GM18526 (cell line): Measurements from ENCODE around the gene DCTN1.

ENCODE experiments used
- POLR2A ChIP-seq: IDR thresholded peaks from 3 replicates; pipeline ENCODE4 v1.6.1; 2011; ENCODE audit not compliant: insufficient read length; ENCODE audit errors: extremely low read depth

The DCTN1 gene

DNA sequence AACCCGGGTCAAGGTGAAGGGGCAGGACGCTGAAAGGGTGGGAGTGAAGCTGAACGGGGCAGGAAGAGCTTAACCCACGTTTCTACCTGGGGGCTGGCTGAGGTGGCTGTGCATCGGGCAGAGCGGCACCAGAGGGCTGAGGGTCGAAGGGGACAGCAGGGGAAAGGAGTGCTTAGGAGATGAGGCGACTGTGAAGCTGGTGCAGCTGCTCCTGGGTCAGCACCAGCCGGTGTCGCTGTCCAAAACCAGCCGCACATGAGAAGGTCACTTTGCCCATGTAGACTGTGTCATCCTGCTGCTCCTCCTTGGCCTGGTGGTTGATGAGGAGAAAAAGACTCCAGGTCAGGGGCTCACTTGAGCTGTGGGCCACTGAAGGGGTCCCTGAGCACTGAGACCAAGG, 18.8 kb downstream of the DCTN1 start:
- no peak for TF ChIP-seq POLR2A

DNA sequence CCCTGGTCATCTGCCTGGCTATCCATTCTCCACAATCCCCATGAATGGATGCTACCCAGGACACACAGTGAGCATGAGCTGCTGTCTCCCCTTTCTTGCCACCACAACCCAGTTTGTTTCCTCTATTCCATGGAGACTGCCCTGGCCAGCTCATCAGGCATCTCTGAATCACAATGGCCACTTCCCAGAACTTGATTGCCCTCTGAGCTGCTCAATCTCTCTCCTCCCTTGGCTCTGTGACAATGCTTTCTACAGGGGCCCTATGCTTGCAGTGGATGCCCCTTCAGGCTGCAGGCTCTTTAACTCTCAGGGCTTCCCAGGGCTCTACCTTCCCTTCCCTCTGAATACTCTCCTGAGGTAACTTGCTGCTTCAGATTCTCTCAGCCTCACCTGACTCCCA, 22.5 kb downstream of the DCTN1 start:
- TF ChIP-seq POLR2A: no peak

DNA sequence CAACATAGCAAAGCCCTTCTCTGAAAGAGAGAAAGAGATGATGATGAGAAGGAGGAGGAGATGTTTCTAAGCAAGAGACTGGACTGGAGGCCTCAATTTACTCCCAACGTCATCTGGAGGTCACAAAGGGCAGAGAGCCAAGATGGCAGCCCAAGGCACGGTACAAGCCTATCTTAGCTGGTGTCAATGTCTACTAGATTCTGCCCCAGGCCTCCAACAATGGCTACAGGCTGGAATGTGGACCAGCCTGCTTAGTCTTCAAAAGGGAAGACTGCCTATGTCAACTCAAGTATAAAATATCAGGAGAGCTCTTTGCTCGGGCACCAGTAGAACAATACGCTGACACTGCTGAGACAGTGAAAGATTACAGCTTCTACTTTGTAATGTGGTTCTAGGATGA, 30.2 kb downstream of the DCTN1 start:
- TF ChIP-seq POLR2A: no peak

DNA sequence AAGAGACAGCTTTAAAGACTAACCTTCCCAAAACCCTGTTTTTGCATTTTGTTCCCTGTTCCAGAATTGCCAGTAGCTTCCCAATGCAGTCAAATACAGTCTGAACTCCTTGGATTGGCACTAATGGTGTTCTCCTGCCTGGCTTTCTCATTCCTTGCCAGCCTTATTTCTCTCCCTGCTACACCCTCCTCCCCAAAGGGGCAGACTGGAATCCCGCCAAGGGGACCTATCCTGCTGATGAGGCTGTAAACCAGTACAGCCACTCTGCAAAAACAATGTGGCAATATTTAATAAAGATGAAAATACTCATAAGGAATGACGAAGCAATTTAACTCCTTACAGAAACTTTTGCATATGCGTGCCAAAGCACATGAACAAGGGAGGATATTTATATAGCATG, 32.4 kb downstream of the DCTN1 start:
- TF ChIP-seq POLR2A: no peak

DNA sequence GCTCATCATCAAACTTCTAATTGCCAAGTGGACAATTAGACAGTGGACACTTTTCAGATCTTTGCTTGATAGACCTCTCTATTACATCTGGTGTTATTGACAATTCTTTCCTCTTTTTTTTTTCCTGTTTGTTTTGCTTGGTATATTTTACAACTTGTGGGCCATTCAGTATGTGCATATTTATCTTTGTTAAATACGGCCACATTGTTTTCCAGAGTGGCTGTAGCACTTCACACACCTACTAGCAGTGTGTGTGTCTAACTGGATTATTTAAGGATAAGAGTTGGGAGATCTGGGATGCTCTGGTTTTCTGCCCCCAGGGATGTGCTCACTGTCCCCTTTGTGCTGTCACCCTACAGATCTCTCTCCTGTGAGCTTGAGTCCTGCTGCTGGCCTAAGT, 32.8 kb downstream of the DCTN1 start:
- no peak for TF ChIP-seq POLR2A

DNA sequence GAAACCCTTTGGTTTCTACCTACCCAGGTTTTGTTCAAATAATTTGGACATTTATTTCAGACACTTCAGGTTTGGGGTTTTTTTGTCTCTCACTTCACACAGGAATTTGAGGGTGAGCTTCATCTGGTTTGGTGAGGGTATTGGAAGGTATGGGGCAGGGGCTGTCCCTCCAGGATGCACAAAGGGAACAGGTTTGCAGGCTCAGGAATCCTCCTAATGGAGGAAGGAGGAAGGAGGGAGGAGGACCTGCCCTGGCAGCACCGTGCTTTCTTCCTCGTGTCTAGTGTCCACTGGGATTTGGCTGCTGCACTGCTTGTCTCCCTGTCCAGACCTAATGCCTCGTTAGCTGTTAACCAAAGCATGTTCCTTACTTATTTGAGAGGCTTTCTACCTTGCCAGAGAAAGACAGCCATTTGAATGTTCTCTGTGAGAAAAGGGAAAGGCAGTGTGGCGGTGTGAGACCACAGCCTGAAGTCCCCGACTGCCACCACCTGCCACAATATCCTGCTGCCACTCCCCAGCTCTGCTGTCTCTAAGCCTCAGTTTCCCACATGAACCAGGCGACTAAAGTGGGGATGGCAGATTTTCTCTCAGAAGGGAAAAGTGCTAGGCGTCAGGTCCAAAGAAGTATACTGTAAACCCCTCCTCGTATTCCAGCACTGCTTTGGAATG, 34.7 kb downstream of the DCTN1 start:
- no peak for TF ChIP-seq POLR2A

DNA sequence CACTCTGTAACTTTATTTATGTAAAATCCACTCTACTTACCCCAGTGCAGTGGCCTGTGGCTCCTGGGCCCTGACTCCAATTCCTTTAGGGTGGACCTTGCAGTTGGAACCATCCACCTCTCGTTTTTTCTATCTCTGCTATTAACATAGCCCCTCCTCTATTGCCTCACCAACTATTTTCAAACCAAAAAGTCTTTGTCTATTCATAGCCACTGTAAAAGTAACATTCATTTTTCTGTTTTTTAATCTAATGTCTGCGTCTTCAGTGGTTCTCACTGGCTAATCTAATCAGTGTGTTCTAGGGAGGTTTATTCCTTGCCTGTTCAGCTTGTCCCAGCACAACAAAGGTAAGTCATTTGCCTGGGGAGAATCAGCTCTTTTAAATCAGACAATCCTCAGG, 36.8 kb downstream of the DCTN1 start, which contains the start of gene SLC4A5:
TSS of gene SLC4A5 (minus strand) at position 101 of the 400 bp plus-strand sequence. CDS start 28,393 bp downstream, outside the sequence.
- no peak for TF ChIP-seq POLR2A

DNA sequence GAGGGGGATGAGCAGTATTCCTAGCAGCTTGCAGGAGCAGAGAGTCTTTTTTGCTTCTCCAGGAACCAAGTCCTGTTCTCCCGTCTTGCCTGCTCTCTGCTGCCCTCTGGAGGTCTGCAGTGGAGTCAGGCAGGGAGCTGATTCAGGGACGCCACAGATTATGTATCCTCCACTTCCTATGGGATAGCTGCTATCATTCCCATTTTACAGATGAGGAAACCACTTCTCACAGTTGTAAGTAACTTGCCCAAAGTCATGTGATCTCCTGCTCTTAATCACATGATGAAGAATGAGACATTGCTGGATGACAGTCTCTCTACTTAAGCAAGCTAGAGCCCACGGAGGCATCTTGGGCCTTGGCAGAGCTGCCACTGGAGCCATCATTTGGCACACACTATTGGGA, 45.2 kb downstream of the DCTN1 start:
- TF ChIP-seq POLR2A: no peak

DNA sequence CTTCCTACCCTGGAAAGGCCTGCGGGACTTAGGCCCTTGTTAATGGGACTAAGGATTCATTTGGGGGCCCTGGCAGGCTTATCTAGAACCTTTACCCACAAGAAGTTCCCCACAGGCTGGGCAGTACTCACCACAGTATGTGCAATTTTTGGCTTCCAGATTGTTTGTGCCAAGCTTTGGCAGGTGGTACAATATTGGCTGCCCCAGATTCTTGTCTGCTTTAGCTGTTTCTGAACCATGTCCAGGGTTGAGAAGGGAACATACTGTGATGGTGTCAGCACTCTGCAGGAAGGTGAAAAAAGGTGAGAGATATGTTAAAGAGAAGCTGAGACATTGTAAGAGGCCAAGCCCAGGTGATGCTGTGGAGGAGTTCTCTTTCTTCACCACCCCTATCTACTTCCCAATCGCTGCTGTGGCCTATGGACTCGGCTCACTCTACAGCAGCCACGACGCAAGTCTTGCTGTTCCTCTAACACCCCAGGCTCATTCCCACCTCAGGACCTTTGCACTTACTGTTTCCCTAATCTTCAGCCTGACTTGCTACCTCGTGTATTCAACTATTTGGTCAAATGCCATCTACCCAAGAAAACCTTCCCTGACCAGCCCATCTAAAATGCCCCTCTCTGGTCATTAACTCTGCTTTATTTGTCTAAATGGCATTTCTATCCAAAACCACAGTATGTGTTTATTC, 46.1 kb downstream of the DCTN1 start:
- TF ChIP-seq POLR2A: no peak

DNA sequence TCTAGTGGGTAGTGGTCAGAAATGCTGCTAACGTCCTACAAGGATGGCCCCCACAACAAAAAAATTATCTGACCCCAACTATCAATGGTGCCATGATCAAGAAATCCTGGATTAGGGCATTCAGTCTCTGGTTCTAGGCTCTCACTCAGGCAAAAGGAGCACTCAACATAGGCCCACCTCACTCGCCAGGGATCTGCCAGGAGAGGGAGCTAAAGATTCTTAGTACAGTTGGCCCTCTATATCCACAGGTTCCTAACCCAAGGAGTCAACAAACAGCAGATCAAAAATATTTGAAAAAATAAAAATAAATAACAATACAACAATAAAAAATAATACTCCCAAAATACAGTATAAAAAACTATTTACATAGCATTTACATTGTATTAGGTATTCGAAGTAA, 46.9 kb downstream of the DCTN1 start:
- no peak for TF ChIP-seq POLR2A

DNA sequence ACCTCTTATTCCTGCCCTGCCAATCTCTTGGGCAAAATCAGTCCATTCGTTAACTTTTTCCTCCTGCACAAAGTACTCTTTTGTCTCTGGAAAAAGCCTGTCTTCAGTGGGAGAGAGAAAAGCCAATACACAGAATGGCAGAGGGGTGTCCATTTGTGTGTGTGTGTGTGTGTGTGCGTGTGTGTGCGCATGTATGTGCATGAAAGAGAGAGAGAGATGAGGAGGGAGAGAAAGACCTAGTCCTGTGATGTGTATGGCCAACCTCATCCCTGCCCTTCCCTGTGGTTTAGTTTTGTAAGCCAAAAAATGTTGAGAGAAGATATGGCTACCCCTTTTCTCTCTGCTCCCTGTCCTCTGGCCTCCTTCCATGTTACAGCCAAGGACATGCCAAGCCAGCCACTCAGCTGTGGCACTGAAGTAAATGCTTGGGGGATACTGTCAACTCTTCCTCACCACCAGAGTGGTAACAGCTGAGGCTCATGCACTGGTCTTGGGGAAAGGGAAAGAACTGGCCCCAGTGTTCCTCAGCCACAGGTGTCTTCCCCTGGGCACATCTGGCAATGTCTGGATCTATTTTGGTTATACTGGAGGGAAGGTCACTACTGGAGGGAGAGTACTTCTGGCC, 47.4 kb downstream of the DCTN1 start:
- TF ChIP-seq POLR2A: no peak

DNA sequence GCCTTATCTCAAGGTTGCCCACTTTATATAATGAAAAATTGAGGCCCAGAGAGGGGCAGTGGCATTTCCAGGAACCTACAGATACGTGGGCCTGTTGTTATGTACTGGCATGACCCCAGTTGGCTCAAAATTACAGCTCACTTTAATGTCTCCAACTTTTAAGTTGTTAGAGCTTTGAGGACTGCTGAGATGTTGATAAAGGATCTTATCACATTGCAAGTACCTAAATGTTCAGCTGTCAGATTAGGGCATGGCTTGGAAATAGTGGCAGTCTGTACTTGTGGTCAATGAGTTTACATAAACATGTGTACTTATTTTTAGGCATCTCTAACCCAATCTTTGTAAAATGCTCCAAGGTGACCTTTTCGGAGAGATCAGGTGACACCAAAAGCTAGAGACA, 51.5 kb downstream of the DCTN1 start:
- no peak for TF ChIP-seq POLR2A

DNA sequence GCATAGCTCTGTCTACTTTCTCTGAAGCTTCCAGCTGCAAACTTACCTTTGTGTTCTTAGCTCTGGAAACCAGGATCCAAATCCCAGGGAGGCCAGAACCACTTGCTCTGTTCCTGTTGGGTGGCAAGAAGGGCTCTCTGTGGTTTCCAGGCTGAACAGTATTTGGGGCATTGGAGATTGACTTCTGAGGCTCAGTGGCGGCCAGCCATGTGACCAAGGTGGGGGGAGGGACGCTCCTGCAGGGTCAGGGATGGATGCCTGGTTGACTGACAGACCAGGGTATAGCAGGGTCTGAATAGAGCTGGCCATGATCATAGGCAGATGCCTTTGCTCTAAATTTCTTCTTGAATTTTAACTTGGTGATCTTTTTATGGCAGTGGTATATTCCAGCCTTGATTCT, 52.0 kb downstream of the DCTN1 start:
- no peak for TF ChIP-seq POLR2A

DNA sequence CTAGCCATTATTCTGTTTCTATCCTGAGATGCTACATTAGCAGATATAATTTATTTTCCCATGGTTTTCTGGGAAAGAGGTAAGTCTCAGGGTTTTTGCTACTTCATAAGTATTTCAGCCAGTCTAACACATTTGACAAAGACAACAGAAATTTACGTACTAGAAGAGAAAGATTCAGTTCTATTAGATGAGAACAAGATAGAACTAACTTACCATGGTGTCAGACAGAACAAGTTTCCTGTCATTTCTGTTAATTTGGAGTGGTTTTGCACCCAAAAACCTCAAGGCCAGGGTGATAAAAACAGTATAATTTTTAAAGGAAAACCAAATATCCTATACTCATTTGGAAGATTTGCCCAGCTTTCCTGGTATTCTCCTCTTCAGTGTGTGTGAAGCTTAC, 52.5 kb downstream of the DCTN1 start:
- no peak for TF ChIP-seq POLR2A

DNA sequence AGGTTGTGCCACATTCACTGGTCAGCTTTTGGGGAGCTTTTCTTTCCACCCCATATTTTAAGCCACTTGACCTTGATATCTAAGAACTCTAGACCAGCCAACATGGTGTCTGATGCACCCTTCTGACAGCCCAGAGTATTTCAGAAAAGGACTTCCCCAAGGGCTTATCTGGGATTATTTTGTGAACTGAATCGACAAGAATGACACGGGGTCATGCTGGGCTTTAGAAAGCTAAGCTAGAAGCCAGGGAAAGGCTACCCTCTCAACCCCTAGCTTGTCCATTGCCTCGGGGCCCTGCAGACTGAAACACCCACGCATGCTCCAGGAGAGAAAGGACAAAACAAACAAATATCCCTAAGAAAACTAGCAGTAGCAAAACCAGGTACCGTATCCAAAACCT, 52.9 kb downstream of the DCTN1 start:
- TF ChIP-seq POLR2A: no peak

DNA sequence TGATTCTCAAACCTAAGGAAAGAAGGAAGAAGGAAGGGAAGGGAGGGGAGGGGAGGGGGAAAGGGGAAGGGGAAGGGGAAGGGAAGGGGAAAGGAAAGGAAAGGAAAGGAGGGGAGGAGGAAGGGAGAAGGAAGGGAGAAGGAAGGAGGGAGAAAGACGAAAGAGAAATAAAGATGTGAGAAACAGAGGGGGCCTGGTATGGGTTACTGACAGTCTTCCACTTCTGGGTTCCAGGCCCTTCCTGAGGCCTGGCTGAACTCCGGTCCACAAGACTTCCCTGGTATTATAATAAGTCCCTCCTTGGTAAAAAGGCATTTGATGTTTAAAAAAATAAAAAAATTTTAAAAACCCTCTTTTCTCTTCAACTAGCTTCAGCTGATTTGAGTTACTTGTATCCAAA, 54.3 kb downstream of the DCTN1 start:
- TF ChIP-seq POLR2A: no peak
